IMR-90 (cell line): ENCODE measurements around the gene SYT15B. TPM values are rescaled to one million over a fixed set of nuclear protein-coding genes. Genes with fewer than 3 reads are reported as not detected.
A peak's percentile ranks its signal among the peaks of the same experiment; 100 is the strongest.
"Not testable (repeated sequence)": the region's sequence is repeated elsewhere in the genome, so short reads cannot be mapped to it uniquely, and the experiment has no call there.

Source experiments
- ATAC-seq: fragments of 200-7000 bp; cut with Tn5 transposase; 2 replicates; pipeline ENCODE4 v1.9.1; 2020; ENCODE audit warnings: low read depth, mild to moderate bottlenecking, moderate library complexity
- BruUV-seq: library from RNA; stranded (reverse); fragments of 400-500 nt; replicated peaks from 2 replicates; lab custom pipeline; 2021; lab: Mats Ljungman, UMichigan
- CTCF ChIA-PET: fragments of 300-600 bp; formaldehyde crosslinking; extraction: SDS; loops from one replicate; lab custom pipeline; 2021; ENCODE audit warnings: antibody characterized with exemption; lab: Yijun Ruan, JAX
- POLR2A ChIA-PET: fragments of 300-600 bp; sonication (Branson Sonifier 250); formaldehyde crosslinking; loops from one replicate; lab custom pipeline; 2022; ENCODE audit warnings: antibody characterized with exemption; ENCODE audit not compliant: unreplicated experiment; lab: Charles Lee
- DNase-seq: peaks from one replicate; pipeline ENCODE4 v3.0.0; 2013
- H2AFZ ChIP-seq: replicated peaks from 2 replicates; pipeline ENCODE3; 2013; ENCODE audit warnings: low read length, mild to moderate bottlenecking; ENCODE audit not compliant: poor library complexity
- H2AK5ac ChIP-seq: 2 replicates; pipeline ENCODE4 v1.6.1; 2013; ENCODE audit warnings: low read depth, low read length, inconsistent platforms
- H2AK9ac ChIP-seq: replicated peaks from 2 replicates; pipeline ENCODE3; 2013; ENCODE audit warnings: mild to moderate bottlenecking, low read depth, low read length, moderate library complexity; ENCODE audit not compliant: poor library complexity
- H2BK120ac ChIP-seq: 2 replicates; pipeline ENCODE4 v1.6.1; 2013; ENCODE audit warnings: low read depth, low read length, inconsistent platforms
- H2BK15ac ChIP-seq: 3 replicates; pipeline ENCODE4 v1.6.1; 2013; ENCODE audit warnings: low read depth, low read length, inconsistent platforms
- H2BK20ac ChIP-seq: 2 replicates; pipeline ENCODE4 v1.6.1; 2013; ENCODE audit warnings: low read depth, mild to moderate bottlenecking, inconsistent platforms, low read length, moderate library complexity
- H2BK5ac ChIP-seq: 2 replicates; pipeline ENCODE4 v1.6.1; 2013; ENCODE audit warnings: mild to moderate bottlenecking, low read depth, low read length, inconsistent platforms; ENCODE audit not compliant: poor library complexity, severe bottlenecking
- H3K14ac ChIP-seq: replicated peaks from 2 replicates; pipeline ENCODE4 v1.6.1; 2013; ENCODE audit warnings: low read depth, low read length, inconsistent platforms
- H3K18ac ChIP-seq: 2 replicates; pipeline ENCODE4 v1.6.1; 2013; ENCODE audit warnings: low read depth, low read length, control low read depth
- H3K23ac ChIP-seq: 2 replicates; pipeline ENCODE4 v1.6.1; 2013; ENCODE audit warnings: low read depth, low read length, inconsistent platforms
- H3K27ac ChIP-seq: 2 replicates; pipeline ENCODE4 v1.5.1; 2013; ENCODE audit warnings: mild to moderate bottlenecking, control low read depth, low read length; ENCODE audit not compliant: insufficient read depth
- H3K27me3 ChIP-seq: 2 replicates; pipeline ENCODE4 v1.6.1; 2013; ENCODE audit warnings: low read length; ENCODE audit not compliant: control insufficient read depth, insufficient read depth
- H3K36me3 ChIP-seq: 2 replicates; pipeline ENCODE4 v1.6.1; 2013; ENCODE audit warnings: low read length, mixed read lengths; ENCODE audit not compliant: control insufficient read depth, insufficient read depth
- H3K4ac ChIP-seq: 2 replicates; pipeline ENCODE4 v1.6.1; 2013; ENCODE audit warnings: low read depth, low read length, inconsistent platforms
- H3K4me1 ChIP-seq: 2 replicates; pipeline ENCODE4 v1.6.1; 2013; ENCODE audit warnings: low read length, mixed read lengths; ENCODE audit not compliant: control insufficient read depth, insufficient read depth
- H3K4me2 ChIP-seq: 2 replicates; pipeline ENCODE4 v1.6.1; 2013; ENCODE audit warnings: low read depth, mild to moderate bottlenecking, control low read depth, low read length, moderate library complexity
- H3K4me3 ChIP-seq: 2 replicates; pipeline ENCODE4 v1.5.1; 2013; ENCODE audit warnings: low read depth, mild to moderate bottlenecking, control low read depth, low read length, moderate library complexity; ENCODE audit not compliant: insufficient read depth
- H3K56ac ChIP-seq: 2 replicates; pipeline ENCODE4 v1.6.1; 2013; ENCODE audit warnings: low read length, inconsistent platforms; ENCODE audit not compliant: insufficient read depth; ENCODE audit errors: extremely low read depth
- H3K79me1 ChIP-seq, 2 experiments: 2 replicates each; pipeline ENCODE4 v1.6.1; 2013; ENCODE audit warnings: low read length in 2 of 2, inconsistent platforms in 1 of 2, low read depth in 1 of 2
- H3K9ac ChIP-seq: 2 replicates; pipeline ENCODE4 v1.6.1; 2013; ENCODE audit warnings: low read depth, low read length, control low read depth
- H3K9me1 ChIP-seq: 2 replicates; pipeline ENCODE4 v1.6.1; 2013; ENCODE audit warnings: low read length, inconsistent platforms; ENCODE audit not compliant: insufficient read depth
- H3K9me3 ChIP-seq: 2 replicates; pipeline ENCODE4 v1.6.1; 2013; ENCODE audit warnings: low read length; ENCODE audit not compliant: control insufficient read depth, insufficient read depth
- H4K20me1 ChIP-seq: 2 replicates; pipeline ENCODE4 v1.6.1; 2013; ENCODE audit warnings: low read length, inconsistent platforms; ENCODE audit not compliant: insufficient read depth
- H4K5ac ChIP-seq: 2 replicates; pipeline ENCODE4 v1.6.1; 2013; ENCODE audit warnings: mild to moderate bottlenecking, low read depth, low read length, control low read depth
- H4K8ac ChIP-seq, 2 experiments: 2 replicates each; pipeline ENCODE4 v1.6.1; 2013; ENCODE audit warnings: low read depth in 2 of 2, low read length in 2 of 2, control low read depth in 1 of 2, inconsistent platforms in 1 of 2
- H4K91ac ChIP-seq: 2 replicates; pipeline ENCODE4 v1.6.1; 2013; ENCODE audit warnings: low read depth, low read length, inconsistent platforms; ENCODE audit not compliant: insufficient read depth
- WGBS, 2 experiments: methylation state at CpG; one replicate each; pipeline versions ENCODE4 v1.1.5 to v1.1.7; 2013; ENCODE audit warnings: missing lambda C conversion rate in 2 of 2; ENCODE audit not compliant: insufficient read length in 1 of 2; ENCODE audit errors: extremely low coverage in 2 of 2; 5-methylcytosine and 5-hydroxymethylcytosine counted together
- dilution Hi-C: fragments of 300-500 bp; cut with HindIII; formaldehyde crosslinking; loops from one replicate; pipeline ENCODE4 v1.14.3; 2018; ENCODE audit warnings: low sequenced_read_pairs; ENCODE audit not compliant: unreplicated experiment
- in situ Hi-C: fragments of 300-500 bp; cut with MboI; formaldehyde crosslinking; loops from 3 replicates; pipeline ENCODE4 v1.14.3; 2019; ENCODE audit warnings: low sequenced_read_pairs, inconsistent platforms, mixed read lengths
- intact Hi-C: fragments of 100-400 bp; cut with micrococcal nuclease; formaldehyde crosslinking; loops from 2 replicates; pipeline ENCODE4 v1.10.0; 2022
- polyA plus RNA-seq, 3 experiments: library from polyadenylated mRNA; depleted of rRNA; stranded (reverse); fragments of >200 nt; gene quantifications; 2 replicates each; pipeline ENCODE4 v1.2.3, GENCODE V29; 2012; ENCODE audit warnings: low replicate concordance in 1 of 3
- total RNA-seq: library from RNA; depleted of rRNA; stranded (reverse); fragments of >200 nt; gene quantifications from 2 replicates; pipeline ENCODE4 v1.2.3, GENCODE V29; 2012

SYT15B gene
- total and polyA plus RNA-seq, 2 of the 4 experiments (the other 2 are of a cell fraction) = 0.54 to 0.96 TPM

GRCh38 chr10:47743611-47744550, 19.5 kb downstream of the SYT15B start:
- in situ Hi-C loops, H3K79me1 ChIP-seq, H2AK9ac ChIP-seq, POLR2A ChIA-PET, intact Hi-C loops, H4K5ac ChIP-seq, H3K4ac ChIP-seq, H3K9me3 ChIP-seq, H3K9me1 ChIP-seq, H3K23ac ChIP-seq, BruUV-seq, H3K18ac ChIP-seq, H2BK20ac ChIP-seq, H2BK120ac ChIP-seq, H2BK15ac ChIP-seq, H2AFZ ChIP-seq, DNase-seq, H3K4me1 ChIP-seq, CTCF ChIA-PET, H3K27me3 ChIP-seq, H3K56ac ChIP-seq, H3K36me3 ChIP-seq, H2AK5ac ChIP-seq, H4K91ac ChIP-seq, H4K20me1 ChIP-seq, dilution Hi-C loops: not testable (repeated sequence)
- Histone ChIP-seq H3K9ac (peak overlapping the region; percentile 64), H4K8ac (0 out of 4 replicates have a peak overlapping the region, but pooled peaks of 1 of the 2 experiments have one; percentile 35), H3K27ac (peak overlapping the region; percentile 82), H3K14ac (peak overlapping the region; percentile 87), H3K4me3 (peak overlapping the region; percentile 72), H2BK5ac (peak overlapping the region; percentile 70), H3K4me2 (peak overlapping the region; percentile 83)
- peak; percentile 88 for ATAC-seq
- no CpG with 5 or more reads among the region's 48 CpGs for WGBS, 2 experiments

- H2AK9ac ChIP-seq, H3K9ac ChIP-seq, H4K8ac ChIP-seq, H4K20me1 ChIP-seq, H3K4me1 ChIP-seq, in situ Hi-C loops, H3K9me1 ChIP-seq, ATAC-seq, H2BK5ac ChIP-seq, H3K36me3 ChIP-seq, intact Hi-C loops, POLR2A ChIA-PET, H2AFZ ChIP-seq, CTCF ChIA-PET, H2BK120ac ChIP-seq, H3K9me3 ChIP-seq, H2AK5ac ChIP-seq, H3K4me3 ChIP-seq, H3K27ac ChIP-seq, H3K56ac ChIP-seq, H3K23ac ChIP-seq, H3K79me1 ChIP-seq, H3K4ac ChIP-seq, H3K27me3 ChIP-seq, BruUV-seq, H4K91ac ChIP-seq, H3K18ac ChIP-seq, dilution Hi-C loops, H2BK15ac ChIP-seq, H3K14ac ChIP-seq, H2BK20ac ChIP-seq, H4K5ac ChIP-seq, H3K4me2 ChIP-seq, DNase-seq: not testable (repeated sequence)
- no CpG with 5 or more reads among the region's 2 CpGs for WGBS, 2 experiments
Observed at GRCh38 chr10:47740868-47741267, 22.5 kb downstream of the SYT15B start.
